ENCODE measurements around the gene DHODH.
A peak's percentile ranks its signal among the peaks of the same experiment; 100 is the strongest.
"Not testable (repeated sequence)": the region's sequence is repeated elsewhere in the genome, so short reads cannot be mapped to it uniquely, and the experiment has no call there.

DHODH gene

DNA sequence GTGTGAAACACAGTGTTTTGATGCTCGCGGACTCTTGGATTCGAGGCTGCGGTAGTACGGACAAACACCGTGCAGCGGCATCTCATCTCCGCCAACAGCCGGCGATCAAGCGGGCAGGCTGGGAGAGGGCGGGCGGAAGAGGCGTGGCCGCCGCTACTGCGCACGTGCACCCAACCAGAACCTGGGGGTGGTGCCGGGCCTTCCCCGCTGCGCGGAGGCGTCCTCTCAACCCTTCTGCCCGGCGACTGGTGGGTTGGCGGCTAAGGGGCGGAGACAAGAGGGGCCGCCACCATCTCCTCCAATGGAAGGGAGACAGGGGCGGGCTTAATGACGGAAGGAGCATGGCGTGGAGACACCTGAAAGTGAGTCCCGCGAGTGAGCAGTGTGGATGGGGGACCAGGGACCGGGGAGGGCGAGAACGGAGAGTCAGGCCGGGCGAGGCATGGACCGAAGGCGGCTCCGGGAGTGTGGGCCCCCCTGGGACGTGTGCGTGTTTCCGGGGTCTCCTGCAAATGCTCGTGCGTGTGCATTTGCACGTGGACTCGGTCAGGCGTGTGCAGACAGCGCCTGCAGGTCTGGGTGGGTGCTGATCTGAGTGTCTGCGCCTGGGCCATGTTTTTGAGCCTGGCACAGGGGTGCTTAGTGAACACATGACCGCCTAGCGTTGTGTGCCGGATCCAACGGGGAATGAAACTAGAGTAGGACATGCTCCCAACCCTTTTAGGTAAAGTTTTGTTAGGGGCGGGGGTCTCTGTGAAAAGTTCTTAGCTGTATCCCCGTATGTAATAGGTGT is at the start of gene DHODH:
DHODH (plus strand) TSS at position 321 of the 793 bp plus-strand sequence; CDS start at position 342, 21 bp downstream.
- DNase-seq (ENCODE audit: low read depth) = peak; percentile 94

DNA sequence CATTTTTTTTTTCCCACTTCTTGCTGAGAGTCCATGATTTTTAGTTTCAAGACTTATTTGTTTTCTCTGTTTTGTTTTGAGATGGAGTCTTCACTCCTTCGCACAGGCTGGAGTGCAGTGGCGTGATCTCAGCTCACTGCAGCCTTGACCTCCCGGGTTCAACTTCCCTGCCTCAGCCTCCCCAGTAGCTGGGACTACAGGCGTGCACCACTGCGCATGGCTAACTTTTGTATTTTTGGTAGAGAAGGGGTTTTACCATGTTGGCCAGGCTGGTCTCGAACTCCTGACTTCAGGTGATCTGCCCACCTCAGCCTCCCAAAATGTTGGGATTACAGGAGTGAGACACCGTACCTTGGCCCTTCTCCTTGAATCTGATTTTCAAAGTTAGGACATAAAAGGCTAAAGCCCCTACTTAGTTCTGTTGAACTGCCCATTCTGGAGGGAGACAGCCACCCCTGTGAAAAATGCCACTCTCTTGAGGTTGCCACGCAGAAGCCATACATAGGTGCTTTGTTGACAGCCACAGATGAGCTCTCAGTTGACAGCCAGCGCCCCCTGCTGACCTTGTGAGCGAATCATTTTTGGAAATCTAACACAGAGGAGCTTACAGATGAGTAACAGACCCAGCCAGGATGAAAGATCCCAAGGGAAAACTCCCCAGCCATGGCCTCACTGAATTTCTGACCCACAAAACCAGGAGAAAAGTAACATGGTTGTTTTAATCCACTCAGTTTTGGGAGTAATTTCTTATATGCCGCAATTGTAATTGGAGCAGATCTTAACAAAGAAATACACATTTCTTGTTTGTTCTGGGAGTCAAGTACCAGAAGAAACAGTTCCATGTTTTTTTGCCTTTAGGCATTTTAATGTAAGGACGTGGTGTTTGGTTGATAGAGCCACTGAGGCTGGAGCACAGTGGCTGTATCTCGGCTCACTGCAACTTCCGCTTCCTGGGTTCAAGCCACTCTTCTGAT is 47.2 kb upstream of the DHODH start:
- peak; percentile 89 for DNase-seq (ENCODE audit: low read depth)

DNA sequence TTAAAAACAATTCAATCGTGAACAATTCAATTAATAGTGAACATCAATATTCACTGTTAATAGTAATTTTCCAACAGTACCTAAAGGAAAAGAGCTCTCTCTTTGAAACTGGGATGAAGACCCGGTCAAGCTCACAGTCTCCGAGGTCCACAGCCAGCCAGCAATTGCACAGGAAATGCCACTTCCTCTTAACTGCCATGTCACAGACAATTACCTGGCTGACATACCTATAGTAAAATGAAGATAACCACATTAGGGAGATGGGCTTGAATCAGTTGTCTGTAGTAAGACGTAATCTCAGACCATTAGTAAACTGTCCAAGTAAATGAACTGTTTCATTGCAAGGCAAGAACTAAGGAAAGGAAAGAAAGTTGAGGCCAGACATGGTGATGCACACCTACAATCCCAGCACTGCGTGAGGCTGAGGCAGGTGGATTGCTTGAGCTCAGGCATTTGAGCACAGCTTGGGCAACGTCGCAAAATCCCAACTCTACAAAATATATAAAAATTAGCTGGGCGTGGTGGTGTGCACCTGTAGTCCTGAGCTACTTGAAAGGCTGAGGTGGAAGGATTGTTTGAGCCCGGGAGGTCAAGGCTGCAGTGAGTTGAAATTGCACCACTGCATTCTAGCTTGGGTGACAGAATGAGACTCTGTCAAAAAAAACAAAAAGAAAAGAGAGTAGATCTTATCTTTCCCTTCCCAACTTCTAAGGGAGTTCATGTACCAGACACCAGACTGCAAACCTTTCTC is 45.2 kb upstream of the DHODH start:
- no peak for DNase-seq (ENCODE audit: low read depth)

DNA sequence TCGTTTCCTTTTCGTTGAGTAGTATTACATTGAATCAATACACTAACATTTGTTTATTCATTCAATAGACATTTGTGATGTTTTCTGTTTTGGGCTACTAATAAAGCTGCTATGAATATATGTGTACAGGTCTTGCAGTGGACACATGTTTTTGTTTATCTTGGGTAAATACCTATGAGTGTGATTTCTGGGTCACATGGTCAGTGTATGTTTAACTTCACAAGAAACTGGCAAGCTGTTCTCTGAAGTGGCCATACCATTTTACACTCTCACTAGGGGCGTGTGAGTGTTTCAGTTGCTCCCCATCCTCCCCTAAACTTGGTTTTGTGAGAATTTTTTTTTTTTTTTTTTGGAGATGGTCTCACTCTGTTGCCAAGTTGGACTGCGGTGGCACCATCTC is 43.3 kb upstream of the DHODH start:
- no peak for DNase-seq (ENCODE audit: low read depth)

DNA sequence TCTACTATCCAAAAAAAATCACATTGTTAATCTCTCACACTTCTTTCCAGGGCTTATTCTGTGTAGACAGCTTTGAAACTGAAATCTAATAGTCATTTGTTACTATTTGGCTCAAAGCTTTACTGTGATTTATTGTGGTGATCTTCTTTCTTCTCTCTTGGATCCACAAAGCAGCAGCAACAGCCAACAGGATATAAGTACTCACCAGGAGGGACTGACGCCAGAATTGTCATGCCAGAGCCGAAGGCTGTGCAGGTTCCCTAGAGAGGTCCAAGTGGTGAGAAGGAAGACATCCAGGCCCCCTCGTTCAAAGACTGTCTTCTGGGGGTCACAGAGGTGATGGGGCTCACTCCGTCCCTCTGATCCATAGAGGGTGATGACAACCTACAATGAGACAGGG is 41.6 kb upstream of the DHODH start:
- DNase-seq (ENCODE audit: low read depth) = no peak

DNA sequence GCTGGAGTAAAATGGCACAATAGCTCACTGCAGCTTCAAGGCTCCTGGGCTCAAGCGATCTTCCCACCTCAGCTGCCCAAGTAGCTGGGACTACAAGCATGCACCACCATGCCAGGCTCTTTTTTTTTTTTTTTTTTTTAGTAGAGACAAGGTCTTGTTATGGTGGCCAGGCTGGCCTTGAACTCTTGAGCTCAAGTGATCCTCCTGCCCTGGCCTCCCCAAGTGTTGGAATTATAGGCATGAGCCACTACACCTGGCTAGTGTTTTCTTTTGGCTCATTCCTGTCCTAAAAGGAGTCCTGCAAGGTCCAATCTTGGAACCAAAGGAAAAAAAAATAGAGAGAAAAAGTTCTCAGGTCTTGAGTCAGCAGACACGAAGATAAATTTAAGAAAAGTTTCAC is 39.2 kb upstream of the DHODH start:
- no peak for DNase-seq (ENCODE audit: low read depth)

DNA sequence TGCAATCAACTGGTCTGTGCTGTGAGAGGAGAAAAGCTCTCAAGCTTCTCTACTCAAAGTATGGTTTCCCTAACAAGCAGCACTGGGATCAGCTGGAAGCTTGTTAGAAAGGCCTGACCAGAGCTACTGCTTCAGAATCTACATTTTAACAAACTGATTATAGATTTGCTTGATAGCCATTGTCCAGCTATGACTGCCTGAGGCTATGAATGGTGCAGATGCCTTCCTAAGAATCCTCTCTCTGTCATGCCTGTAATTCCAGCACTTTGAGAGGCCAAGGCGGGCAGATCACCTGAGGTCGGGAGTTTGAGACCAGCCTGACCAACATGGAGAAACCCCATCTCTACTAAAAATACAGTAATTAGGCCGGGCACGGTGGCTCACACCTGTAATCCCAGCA is 37.0 kb upstream of the DHODH start:
- no peak for DNase-seq (ENCODE audit: low read depth)

DNA sequence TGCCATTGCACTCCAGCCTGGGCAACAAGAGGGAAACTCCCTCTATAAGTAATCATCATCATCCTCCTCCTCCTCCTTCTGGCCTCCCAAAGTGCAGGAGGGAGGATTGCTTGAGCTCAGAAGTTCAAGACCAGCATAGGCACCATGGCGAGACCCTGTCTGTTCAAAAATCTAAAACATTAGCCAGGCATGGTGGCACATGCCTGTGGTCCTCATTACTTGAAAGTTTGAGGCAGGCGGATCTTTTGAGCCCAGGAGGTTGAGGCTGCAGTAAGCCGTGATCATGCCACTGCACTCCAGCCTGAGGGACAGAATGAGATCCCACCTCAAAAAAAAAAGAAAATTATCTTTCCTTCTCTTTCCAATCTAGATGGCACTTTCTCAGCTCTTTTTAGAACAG is 36.2 kb upstream of the DHODH start:
- no peak for DNase-seq (ENCODE audit: low read depth)

DNA sequence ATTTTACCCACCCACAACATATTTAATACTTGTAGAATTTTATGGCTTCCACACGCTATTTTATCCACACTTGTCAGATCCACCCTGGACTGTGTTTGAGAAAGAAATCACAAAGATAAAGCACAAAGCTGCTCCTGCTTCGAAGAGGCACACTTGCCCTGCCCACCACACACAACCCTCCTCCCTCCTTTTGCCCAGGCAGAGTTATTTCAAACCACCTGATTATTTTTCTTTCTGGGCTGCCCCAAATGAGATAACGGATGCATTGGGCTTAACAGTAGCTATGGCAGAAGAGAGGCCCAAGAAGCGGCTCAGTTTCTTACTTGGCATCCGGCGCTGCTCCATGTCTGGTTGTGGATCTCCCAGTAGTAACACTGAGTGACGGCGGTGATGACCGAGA is 35.5 kb upstream of the DHODH start:
- DNase-seq (ENCODE audit: low read depth) = no peak

DNA sequence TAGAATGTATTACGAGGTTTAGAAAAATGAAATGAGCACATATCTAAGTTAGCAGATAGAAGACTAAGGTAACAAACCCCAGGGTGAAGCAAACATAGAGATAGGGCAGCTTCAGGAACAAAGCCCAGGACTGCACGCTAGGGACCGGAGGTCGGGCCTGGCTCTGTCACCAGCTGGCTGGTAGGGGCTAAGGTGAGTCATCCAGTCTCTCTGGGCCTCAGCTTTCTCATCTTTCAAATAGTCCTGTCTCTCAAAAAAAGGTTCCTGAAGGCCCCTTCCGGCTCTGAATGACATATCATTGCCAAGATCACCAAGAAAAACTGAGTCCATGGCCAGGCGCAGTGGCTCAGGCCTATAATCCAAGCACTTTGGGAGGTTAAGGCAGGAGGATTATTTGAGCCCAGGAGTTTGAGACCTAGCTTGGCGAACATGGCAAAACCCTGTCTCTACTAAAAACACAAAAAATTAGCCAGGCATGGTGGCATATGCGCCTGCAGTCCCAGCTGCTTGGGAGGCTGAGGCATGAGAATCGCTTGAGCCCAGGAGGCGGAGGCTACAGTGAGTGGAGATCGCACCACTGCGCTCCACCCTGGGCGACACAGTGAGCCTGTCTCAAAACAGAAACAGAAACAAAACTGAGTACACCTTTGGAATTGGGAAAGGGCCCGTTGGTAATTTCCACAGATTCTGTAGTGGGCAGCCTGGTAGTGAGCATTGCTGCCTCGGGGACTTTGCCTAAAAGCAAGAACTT is 34.3 kb upstream of the DHODH start:
- DNase-seq (ENCODE audit: low read depth) = no peak

DNA sequence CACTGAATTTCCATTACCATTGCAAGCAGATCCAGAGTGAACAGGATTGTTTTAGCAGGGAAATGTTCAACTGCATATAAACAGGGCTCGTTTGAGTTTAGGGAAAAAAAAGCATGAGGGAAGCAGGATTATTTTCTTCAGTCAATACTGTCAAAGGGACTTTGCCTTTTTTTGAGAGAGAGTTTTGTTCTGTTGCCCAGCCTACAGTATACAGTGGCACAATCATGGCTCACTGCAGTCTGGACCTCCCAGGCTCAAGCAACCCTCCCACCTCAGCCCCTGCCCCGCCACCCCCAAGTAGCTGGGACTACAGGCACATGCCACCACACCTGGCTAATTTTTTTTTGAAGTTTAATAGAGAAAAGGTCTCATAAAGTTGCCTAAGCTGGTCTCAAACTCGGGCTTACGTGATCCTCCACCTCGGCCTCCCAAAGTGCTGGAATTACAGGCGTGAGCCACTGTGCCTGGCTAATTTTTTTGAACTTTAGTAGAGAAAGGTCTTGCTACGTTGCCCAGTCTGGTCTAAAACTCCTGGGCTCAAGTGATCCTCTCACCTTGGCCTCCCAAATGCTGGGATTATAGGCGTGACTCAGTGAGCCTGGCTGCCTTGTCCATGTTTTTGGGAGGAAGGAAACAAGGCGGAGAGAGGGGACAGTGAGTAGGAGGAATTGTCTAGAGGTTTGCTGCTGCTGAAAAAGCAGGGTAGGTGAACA is 23.1 kb upstream of the DHODH start:
- no peak for DNase-seq (ENCODE audit: low read depth)

DNA sequence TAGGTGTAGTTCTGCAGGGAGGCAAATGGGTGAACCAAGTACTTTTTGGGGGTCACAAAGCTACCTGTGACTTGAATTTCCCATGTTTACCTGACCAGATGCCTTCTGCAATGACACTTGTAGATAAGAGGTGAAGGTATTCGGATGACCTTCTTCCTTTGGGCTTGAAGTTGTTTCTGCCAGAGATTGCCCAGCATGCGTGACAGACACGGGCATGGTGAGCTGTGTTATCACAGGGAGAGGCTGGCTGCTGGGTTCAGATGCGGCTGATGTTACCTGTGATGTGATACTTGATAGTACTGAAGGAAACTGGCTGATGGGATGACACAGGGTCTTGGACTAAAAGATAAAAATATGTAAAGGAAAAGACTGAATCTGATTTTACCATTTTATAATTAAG is 22.4 kb upstream of the DHODH start:
- DNase-seq (ENCODE audit: low read depth) = no peak

DNA sequence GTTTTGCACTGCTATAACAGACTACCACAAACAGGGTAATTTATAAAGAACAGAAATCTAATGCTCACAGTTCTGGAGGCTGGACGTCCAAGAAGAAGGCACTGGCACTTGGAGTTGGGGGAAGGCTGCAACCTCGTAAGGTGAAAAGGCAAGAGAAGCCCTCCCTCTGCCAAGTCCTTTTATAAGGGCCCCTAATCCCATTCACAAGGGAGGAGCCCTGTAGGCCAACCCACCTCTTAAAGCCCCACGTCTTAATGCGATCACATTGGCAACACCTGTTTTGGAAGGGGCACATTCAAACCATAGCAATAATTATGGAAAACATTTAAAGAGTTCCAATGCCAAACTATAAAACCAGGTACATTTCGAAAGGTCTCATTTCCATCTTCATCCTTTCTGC is 13.5 kb upstream of the DHODH start:
- no peak for DNase-seq (ENCODE audit: low read depth)

DNA sequence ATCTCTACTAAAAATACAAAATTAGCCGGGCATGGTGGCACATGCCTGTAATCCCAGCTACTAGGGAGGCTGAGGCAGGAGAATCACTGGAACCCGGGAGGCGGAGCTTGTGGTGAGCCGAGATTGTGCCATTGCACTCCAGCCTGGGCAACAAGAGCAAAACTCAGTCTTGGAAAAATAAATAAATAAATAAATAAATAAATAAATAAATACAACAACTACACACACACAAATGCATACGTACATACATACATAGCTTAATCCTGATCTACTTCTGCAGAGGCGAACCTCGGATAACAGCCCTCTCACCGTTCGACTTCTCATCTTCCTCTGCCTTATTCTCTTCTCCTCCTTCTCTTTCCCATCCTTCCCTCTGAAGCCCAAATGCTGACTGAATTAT is 11.0 kb upstream of the DHODH start:
- DNase-seq (ENCODE audit: low read depth) = not testable (repeated sequence)

DNA sequence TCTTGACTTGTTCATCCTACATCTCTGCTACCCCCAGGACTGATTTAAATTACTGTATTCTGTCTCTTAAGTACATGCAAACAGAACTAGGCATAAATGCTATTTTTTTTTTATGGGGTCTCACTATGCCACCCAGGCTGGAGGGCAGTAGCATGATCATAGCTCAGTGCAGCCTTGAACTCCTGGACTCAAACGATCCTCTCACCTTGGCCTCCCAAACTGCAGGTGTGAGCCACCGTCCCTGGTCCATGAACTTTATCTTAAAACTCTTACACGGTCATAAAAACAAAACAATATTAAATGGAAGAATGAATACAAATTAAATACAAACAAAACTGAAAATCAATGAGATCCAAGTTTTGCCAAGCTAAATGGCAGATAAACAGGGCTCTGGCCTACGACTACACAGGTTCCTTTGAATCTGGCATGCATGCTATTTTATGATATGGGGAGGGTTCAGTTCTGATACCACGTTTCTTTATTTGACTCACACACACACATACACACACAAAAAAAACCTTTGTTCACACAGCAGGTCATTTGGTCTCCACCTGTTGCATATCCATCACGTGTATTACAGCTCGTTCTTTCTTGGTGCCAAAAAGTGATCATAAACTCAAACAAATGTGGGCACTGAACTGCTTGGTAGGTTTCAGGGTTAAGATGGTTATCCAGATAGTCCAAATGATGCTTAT is 7.2 kb upstream of the DHODH start:
- no peak for DNase-seq (ENCODE audit: low read depth)

DNA sequence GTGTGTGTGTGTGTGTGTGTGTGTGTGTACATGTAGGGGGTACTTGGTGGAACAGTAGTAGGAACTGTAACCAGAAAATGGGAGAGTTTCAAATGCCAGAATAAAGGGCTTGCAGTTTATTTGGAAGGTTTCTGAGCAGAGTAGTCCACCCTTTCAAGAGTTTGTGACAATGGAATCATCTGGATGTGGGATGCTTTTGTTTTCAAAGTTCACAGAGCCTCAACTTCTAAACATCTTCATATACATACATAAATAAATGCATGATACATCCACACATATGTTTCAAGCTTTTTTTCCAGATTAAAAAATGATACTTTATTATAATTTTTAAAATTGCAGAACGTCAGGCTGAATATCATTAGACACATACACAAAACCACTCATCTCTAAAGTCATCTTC is 5.9 kb upstream of the DHODH start:
- DNase-seq (ENCODE audit: low read depth) = no peak

DNA sequence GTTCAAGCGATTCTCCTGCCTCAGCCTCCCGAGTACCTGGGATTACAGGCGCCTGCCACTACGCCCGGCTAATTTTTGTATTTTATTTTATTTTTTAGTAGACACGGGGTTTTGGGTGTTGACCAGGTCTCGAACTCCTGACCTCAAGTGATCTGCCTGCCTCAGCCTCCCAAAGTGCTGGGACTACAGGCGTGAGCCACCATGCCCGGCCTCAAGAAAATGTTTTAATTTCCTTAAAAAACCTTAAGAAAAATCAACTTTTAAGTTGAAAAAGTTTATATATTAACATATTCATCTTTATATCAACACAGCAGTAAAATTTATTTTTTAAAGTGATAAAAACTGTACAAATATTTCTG is 500 bp upstream of the DHODH start:
- DNase-seq (ENCODE audit: low read depth) = not testable (repeated sequence)

DNA sequence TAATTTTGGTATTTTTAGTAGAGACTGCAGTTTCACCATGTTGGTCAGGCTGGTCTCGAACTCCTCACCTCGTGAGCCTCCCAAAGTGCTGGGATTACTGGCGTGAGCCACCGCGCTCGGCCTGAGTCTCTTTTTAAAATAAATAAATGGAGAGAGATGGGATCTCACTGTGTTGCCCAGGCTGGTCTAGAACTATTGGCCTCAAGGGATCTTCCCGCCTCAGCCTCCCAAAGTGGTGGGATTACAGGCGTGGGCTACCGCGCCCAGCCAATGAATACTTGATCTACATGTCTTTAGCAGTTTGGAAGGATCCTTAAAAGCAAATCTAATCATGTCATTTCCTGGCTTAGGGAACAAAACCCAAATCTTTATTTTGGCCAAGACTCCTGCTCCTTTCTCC is 1.2 kb downstream of the DHODH start:
- DNase-seq (ENCODE audit: low read depth) = no peak

DNA sequence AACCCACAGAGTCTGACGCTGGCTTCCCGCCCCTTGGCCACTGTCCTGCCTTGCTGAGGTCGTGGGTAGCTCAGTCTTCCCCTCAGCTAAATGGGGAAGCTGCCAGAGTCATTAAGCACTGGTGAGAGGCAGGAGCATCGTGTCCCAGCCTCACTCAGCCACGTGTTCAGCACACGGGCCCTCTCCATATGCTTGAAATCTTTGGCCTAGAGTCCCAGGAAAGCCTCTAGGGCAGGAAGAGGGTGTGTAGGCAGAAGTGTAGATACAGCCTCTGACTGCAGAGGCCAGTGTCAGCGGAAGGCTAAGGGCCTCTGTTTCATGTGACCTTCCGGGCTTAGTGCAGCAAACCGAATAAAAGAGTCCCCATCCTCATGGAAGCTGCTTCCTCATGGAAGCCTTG is 4.1 kb downstream of the DHODH start:
- no peak for DNase-seq (ENCODE audit: low read depth)

DNA sequence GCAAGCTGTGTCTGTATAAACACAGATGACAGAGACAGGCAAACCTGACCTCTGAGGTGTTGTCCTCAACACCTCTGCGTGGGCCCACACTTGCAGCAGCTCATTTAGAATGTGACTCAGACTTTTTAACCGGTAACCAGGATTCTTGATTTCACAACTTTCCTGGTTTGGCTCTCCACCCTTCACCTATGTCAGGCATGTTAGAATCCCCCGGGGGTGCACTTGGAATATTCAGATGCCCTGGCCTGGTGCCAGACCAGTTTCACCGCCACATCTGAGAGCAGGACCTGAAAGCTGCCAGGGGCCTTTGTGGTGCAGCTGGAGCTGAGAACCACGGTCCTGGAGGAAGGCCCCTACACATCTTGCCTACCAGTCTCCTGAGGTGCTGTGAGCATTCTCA is 4.8 kb downstream of the DHODH start:
- no peak for DNase-seq (ENCODE audit: low read depth)

Measured in fibroblast of the conjunctiva (primary cell).